Fibroblast of lung (primary cell): ENCODE data around the gene XPO5. TPM values are rescaled to one million over a fixed set of nuclear protein-coding genes. Genes with fewer than 3 reads are reported as not detected.

Experiments used
- DNase-seq, 2 donors: peaks; one replicate each; pipeline versions ENCODE4 v3.0.0 to v3.0.0-alpha.2; 2010; ENCODE audit warnings: low read depth in 2 of 2
- H2AFZ ChIP-seq: 2 replicates; pipeline ENCODE4 v1.5.1; 2012; ENCODE audit warnings: low read length, control low read depth, inconsistent platforms
- H3K27ac ChIP-seq: 2 replicates; pipeline ENCODE4 v1.5.1; 2011; ENCODE audit warnings: low read length, control low read depth; ENCODE audit not compliant: insufficient read depth
- H3K27me3 ChIP-seq: 2 replicates; pipeline ENCODE4 v1.5.1; 2011; ENCODE audit warnings: mild to moderate bottlenecking, low read length; ENCODE audit not compliant: control insufficient read depth, insufficient read depth
- H3K36me3 ChIP-seq: 2 replicates; pipeline ENCODE4 v1.5.1; 2011; ENCODE audit warnings: low read length; ENCODE audit not compliant: control insufficient read depth, insufficient read depth
- H3K4me1 ChIP-seq: 2 replicates; pipeline ENCODE4 v1.5.1; 2011; ENCODE audit warnings: low read length; ENCODE audit not compliant: control insufficient read depth, insufficient read depth; ENCODE audit errors: extremely low read depth
- H3K4me2 ChIP-seq: 2 replicates; pipeline ENCODE4 v1.5.1; 2011; ENCODE audit warnings: low read length, control low read depth; ENCODE audit not compliant: insufficient read depth; ENCODE audit errors: extremely low read depth
- H3K4me3 ChIP-seq, 4 experiments: fragments of 200-600 bp in 1 of 4; sonication (generic) in 1 of 4; replicated peaks in 1 of 4; 2 replicates each; pipeline ENCODE4 v1.5.1; 2011 to 2016; ENCODE audit warnings: low read length in 4 of 4, low read depth in 3 of 4, mild to moderate bottlenecking in 3 of 4, control low read depth in 2 of 4, inconsistent platforms in 1 of 4, mixed read lengths in 1 of 4; ENCODE audit not compliant: insufficient read depth in 1 of 4; ENCODE audit errors: control extremely low read depth in 1 of 4
- H3K79me2 ChIP-seq: 2 replicates; pipeline ENCODE4 v1.5.1; 2012; ENCODE audit warnings: mild to moderate bottlenecking, low read length, inconsistent platforms; ENCODE audit not compliant: control insufficient read depth, insufficient read depth
- H3K9ac ChIP-seq: 2 replicates; pipeline ENCODE4 v1.5.1; 2011; ENCODE audit warnings: mild to moderate bottlenecking, low read length, control low read depth; ENCODE audit not compliant: insufficient read depth
- H3K9me3 ChIP-seq: 2 replicates; pipeline ENCODE4 v1.5.1; 2012; ENCODE audit warnings: low read depth, low read length; ENCODE audit not compliant: control insufficient read depth, insufficient read depth
- H4K20me1 ChIP-seq: 2 replicates; pipeline ENCODE4 v1.5.1; 2011; ENCODE audit warnings: low read length; ENCODE audit not compliant: control insufficient read depth, insufficient read depth; ENCODE audit errors: extremely low read depth
- CTCF ChIP-seq, 2 donors: IDR thresholded peaks in 1 of 2; conservative IDR thresholded peaks in 1 of 2; 1 replicate in 1 of 2; 2 replicates in 1 of 2; pipeline ENCODE4 v1.5.1; 2011 to 2012; ENCODE audit warnings: low read length in 2 of 2, control low read depth in 1 of 2, inconsistent platforms in 1 of 2, low read depth in 1 of 2, mild to moderate bottlenecking in 1 of 2
- EZH2 ChIP-seq: IDR thresholded peaks from 2 replicates; pipeline ENCODE4 v1.5.1; 2012; ENCODE audit warnings: low read length, control low read depth, mild to moderate bottlenecking; ENCODE audit errors: missing control alignments
- polyA plus RNA-seq, 2 donors: library from polyadenylated mRNA; depleted of rRNA in 1 of 2; stranded (reverse) in 1 of 2; unstranded in 1 of 2; fragments of >200 nt; gene quantifications; 2 replicates each; pipeline ENCODE4 v1.2.1, GENCODE V29; 2011 to 2012; ENCODE audit warnings: missing spikeins in 1 of 2
- total RNA-seq: library from RNA; depleted of rRNA; stranded (reverse); fragments of >200 nt; gene quantifications from 2 replicates; pipeline ENCODE4 v1.2.1, GENCODE V29; 2014

XPO5 gene
- total and polyA plus RNA-seq, 2 donors (not counting 1 experiment from before 2014, with no cell fraction given): 20.5 to 21.7 TPM

- Histone ChIP-seq H4K20me1 (no peaks in the 10 kb centered on the region), H3K9ac (no peak overlapping the region), H3K27me3 (no peaks in the 10 kb centered on the region), H3K9me3 (no peaks in the 10 kb centered on the region), H3K27ac (no peak overlapping the region), H2AFZ (no peak overlapping the region), H3K36me3 (peaks cover 42% of the 10 kb centered on the region), H3K79me2 (peaks cover 7% of the 10 kb centered on the region), H3K4me2 (no peak overlapping the region), H3K4me1 (no peaks in the 10 kb centered on the region), H3K4me3 (no peak overlapping the region)
- TF ChIP-seq EZH2 (no peak), CTCF (conservative IDR thresholded peaks at IDR 0.05 in 1 of 2, IDR thresholded peaks at IDR 0.05 in 1 of 2; ENCODE audit: low read depth in 1 of 2, low read length in 2 of 2) (no peak)
- no peak for DNase-seq
These were observed 45.4 kb upstream of the XPO5 start for GRCh38 chr6:43621078-43621835.

GRCh38 chr6:43616725-43617472 lies 41.1 kb upstream of the XPO5 start:
- Histone ChIP-seq H3K27ac (no peak overlapping the region), H4K20me1 (no peaks in the 10 kb centered on the region), H3K4me2 (no peak overlapping the region), H3K4me3 (no peak overlapping the region), H3K79me2 (no peaks in the 10 kb centered on the region), H2AFZ (no peak overlapping the region), H3K27me3 (no peaks in the 10 kb centered on the region), H3K36me3 (peaks cover 20% of the 10 kb centered on the region), H3K4me1 (no peaks in the 10 kb centered on the region), H3K9me3 (no peaks in the 10 kb centered on the region), H3K9ac (no peak overlapping the region)
- no peak for TF ChIP-seq EZH2
- TF ChIP-seq CTCF (conservative IDR thresholded peaks at IDR 0.05 in 1 of 2, IDR thresholded peaks at IDR 0.05 in 1 of 2; ENCODE audit: low read depth in 1 of 2, low read length in 2 of 2): no peak
- DNase-seq: no peak

- H3K9ac ChIP-seq: no peak overlapping the region
- no peak overlapping the region for H3K27ac ChIP-seq
- no peak for DNase-seq
- H3K9me3 ChIP-seq: no peaks in the 10 kb centered on the region
- H3K27me3 ChIP-seq: no peaks in the 10 kb centered on the region
- H3K4me2 ChIP-seq: no peak overlapping the region
- no peak overlapping the region for H3K4me3 ChIP-seq
- H3K79me2 ChIP-seq: no peaks in the 10 kb centered on the region
- no peak overlapping the region for H2AFZ ChIP-seq
- peaks cover 9% of the 10 kb centered on the region for H3K36me3 ChIP-seq
- no peaks in the 10 kb centered on the region for H3K4me1 ChIP-seq
- TF ChIP-seq CTCF (conservative IDR thresholded peaks at IDR 0.05 in 1 of 2, IDR thresholded peaks at IDR 0.05 in 1 of 2; ENCODE audit: low read depth in 1 of 2, low read length in 2 of 2): no peak
- TF ChIP-seq EZH2: no peak
- no peaks in the 10 kb centered on the region for H4K20me1 ChIP-seq
These were observed 38.5 kb upstream of the XPO5 start for GRCh38 chr6:43614396-43614730.
